GM18498 (cell line): ENCODE data around the gene HECTD1.
"Not testable (repeated sequence)": the region's sequence is repeated elsewhere in the genome, so short reads cannot be mapped to it uniquely, and the experiment has no call there.

Experiments used
- ATAC-seq: cut with Tn5 transposase; IDR thresholded peaks from one replicate; pipeline ENCODE4 v1.9.1; 2021; ENCODE audit warnings: mild to moderate bottlenecking, moderate library complexity; ENCODE audit not compliant: unreplicated experiment

HECTD1 gene

DNA sequence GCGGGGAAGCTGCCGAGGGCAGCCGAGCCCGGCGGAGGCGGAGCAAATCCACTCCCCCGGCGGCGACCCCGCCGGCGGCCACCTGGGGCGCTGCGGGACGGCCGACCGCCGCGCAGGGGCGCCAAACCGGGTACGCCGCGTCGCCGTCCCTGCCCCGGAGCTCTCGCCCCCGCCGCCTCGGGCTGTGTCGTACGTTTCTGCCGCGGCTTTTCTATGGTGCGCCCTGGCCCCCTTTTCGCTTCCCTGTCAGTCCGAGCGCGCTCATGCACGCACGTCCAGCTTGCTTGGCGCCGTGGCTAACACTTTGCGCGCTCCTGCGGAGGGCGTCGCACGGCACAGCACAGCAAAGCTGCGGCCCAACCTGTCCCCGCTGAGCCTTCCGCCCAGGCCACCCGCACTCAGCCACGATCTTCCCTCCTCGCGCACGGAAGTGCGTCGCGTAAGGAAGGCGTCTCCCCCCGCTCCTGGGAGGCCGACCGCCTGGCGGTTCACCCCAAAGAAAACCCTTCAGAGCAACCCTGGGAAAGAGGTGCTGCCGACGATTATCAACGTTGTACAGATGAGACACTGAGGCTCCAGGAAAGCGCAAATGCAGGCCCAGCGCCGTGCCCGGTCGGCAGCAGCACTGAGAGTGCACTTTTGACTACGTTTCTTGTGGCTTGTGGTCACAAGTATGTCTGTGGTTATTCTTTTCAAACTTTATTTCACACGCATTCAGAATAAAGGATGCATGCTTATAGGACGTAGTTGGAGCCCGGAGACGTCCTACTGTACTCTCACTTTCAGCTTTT, at the start of gene HECTD1:
HECTD1 (minus strand) TSS at position 39 of the 791 bp plus-strand sequence. CDS start 1,857 bp downstream, outside the sequence.
- ATAC-seq: peak; percentile 71

DNA sequence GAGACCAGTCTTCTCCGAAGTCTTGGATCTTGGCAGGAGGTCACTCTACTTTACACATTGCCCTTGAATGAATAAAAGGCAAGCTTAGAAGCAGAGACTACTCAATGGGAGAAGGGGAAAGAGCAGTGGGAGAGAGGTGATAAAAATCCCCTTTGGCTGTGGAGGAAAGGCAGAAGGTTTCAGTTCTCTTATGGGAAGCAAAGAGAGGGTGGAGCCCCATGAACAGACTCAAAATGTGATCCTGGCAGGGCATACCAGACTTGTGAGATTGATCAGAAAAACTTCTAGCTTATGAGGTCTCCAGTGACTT, 49.6 kb upstream of the HECTD1 start:
- no peak for ATAC-seq

DNA sequence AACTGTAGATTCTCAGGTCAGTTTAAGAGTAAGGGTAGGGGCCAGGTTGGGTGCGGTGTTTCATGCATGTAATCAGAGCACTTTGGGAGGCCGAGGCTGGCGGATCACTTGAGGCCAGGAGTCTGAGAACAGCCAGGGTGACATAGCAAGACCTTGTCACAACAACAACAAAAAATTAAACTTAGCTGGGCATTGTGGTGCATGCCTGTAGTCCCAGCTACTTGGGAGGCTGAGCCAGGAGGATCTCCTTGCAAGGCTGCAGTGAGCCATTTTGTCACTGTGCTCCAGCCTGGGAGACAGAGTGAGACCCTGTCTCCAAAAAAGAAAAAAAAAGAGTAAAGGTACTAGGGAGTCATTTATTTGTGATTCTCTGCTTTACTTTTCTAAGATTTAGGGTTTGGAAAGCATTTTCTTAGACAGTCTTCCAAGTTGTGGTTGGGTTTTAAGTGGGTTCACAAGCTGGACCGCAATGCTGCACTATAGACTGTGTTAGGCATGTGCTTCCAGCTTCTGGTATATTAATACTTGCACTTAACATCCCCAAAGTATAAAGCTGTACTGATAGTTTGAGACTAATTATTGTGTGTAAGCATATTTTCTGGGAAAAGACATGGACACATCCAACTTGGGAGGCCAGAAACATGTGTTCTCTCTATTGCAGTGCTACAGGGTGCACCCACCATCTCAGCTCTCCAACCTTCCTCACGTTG, 49.1 kb upstream of the HECTD1 start:
- ATAC-seq: no peak

DNA sequence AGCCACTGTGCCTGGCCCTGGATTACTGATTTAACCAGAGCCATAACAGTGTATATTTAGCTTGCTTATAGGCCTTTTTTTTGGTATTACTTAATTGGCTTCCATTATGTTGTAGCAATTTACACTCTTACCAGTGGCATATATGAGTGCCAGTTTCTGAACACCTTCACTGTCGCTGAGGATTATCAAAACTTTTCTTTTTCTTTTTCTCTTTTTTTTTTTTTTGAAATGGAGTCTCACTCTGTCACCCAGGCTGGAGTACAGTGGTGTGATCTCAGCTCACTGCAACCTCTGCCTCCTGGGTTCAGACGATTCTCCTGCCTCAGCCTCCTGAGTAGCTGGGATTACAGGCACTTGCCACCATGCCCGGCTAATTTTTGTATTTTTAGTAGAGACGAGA, 48.3 kb upstream of the HECTD1 start:
- not testable (repeated sequence) for ATAC-seq

DNA sequence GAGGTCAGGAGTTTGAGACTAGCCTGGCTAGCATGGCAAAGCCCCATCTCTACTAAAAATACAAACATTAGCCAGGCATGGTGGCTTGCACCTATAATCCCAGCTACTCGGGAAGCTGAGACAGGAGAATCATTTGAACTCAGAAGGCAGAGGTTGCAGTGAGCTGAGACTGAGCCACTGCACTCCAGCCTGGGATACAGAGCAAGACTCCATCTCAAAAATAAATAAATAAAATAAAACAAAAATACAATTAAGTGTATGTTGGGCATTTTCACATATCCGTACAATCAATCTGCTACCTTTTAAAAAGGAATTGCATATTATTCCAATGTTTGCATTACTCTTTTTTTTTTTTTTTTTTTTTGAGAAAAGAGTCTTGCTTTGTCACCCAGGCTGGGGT, 47.7 kb upstream of the HECTD1 start:
- ATAC-seq: no peak

DNA sequence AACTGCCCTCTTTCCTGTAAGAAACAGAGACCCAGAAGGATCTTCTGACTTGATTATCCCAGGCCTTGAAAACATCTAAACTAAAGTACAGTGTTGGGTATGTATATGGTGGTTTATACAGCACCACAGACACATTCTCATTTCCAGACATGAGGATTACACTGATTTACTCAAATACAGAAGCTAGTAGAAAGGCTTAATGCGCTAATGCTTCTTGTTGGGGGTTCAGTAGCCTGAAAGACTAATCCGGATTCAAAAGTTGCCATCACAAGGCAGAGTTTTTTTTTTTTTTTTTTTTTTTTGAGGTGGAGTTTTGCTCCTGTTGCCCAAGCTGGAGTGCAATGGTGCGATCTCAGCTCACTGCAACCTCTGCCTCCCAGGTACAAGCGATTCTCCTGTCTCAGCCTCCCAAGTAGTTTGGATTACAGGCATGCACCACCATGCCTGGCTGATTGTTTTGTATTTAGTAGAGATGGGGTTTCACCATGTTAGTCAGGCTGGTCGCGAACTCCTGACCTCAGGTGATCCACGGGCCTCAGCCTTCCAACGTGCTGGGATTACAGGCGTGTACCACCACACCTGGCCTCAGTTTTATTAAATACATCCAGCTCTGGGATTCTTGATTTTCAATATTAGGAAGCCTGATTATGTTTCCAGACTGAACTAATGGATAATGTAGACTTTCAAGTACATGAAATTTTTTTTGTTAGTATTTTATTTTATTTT, 46.3 kb upstream of the HECTD1 start:
- no peak for ATAC-seq

DNA sequence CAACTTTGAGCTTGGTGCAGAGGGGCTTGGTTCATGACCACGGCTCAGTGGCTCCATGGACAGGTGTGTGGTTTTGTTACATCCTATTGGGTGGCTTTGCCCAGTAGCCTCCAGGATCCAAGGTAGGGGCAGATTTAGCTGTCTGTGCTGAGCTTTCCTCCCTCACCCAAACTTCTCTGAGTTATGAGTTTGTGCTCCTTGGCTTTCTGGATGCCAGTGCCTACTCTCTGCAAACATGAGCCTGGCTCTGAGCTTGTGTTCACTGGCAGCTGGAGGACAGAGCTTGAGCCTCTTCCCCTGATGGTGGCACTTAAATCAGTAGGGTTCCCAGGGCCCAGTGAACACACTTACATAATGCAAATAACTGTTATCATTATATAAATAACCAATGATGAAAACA, 45.3 kb upstream of the HECTD1 start:
- ATAC-seq: no peak

GRCh38 chr14:31251028-31251958, 43.7 kb upstream of the HECTD1 start:
- no peak for ATAC-seq

- ATAC-seq: no peak
Observed at GRCh38 chr14:31244626-31245025, 37.0 kb upstream of the HECTD1 start.

DNA sequence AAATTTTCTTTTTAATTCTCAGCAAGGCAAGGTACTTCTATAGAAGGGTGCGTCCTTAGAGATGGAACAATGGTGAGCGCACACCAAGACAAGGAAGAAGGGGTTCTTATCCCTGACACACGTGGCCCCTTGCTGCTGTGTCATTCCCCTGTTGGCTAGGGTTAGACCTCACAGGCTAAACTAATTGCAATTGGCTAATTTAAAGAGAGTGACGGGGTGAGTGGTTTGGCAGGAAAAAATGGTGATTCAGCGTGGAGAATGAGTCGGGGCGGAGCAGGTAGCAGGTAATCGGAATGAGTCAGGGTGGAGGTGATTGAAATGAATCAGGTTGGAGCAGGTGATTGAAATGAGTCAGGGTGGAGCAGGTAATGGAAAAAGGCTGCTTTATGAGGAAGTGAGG, 36.3 kb upstream of the HECTD1 start:
- ATAC-seq: no peak

DNA sequence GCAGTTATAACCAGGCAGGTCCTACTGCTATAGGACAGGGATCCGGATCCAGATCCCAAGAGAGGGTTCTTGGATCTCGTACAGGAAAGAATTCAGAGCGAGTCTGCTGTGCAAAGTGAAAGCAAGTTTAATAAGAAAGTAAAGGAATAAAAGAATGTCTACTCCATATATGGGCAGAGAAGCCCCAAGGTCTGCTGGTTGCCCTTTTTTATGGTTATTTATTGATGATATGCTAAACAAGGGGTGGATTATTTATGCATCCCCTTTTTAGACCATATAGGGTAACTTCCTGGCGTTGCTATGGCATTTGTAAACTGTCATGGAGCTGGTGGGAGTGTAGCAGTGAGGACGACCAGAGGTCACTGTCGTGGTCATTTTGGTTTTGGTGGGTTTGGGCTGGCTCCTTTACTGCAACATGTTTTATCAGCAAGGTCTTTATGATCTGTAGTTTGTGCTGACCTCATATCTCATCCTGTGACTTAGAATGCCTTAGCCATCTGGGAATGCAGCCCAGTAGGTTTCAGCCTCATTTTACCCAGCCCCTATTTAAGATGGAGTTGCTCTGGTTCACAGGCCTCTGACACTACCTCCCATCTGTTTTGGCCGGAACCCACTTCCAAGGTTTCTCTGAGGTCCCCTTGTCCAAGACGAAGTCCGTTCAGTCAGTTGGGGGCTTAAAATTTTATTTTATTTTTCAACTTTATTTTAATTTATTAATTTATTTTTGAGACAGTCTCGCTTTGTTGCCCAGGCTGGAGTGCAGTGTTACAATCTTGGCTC, 34.8 kb upstream of the HECTD1 start:
- ATAC-seq: not testable (repeated sequence)

GRCh38 chr14:31241450-31242114, 34.0 kb upstream of the HECTD1 start:
- no peak for ATAC-seq

- ATAC-seq: no peak
Observed at GRCh38 chr14:31239741-31240140, 32.1 kb upstream of the HECTD1 start.

- no peak for ATAC-seq
Observed at GRCh38 chr14:31235462-31235861, 27.9 kb upstream of the HECTD1 start.

DNA sequence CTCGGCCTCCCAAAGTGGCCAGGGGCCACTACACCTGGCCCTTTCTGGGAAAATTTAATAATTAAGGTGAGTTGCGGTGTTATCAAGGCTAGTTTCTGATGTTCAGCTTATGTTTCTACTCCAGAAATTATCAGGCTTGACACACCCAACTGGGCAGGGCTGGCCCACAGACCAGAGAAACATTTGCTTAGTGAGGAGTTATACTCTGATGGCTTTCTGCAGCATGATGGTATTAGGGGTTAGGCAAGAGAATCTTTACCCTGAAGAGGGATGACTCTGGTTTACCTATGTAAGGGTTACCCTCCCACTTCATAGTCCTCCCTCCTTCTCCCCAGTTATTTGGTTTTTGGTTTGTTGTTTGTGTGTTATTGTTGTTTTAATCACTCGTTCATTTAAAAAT, 24.5 kb upstream of the HECTD1 start:
- no peak for ATAC-seq

GRCh38 chr14:31231272-31231671, 23.7 kb upstream of the HECTD1 start:
- ATAC-seq: not testable (repeated sequence)

- ATAC-seq: no peak
Observed at GRCh38 chr14:31230573-31230958, 23.0 kb upstream of the HECTD1 start.

GRCh38 chr14:31229638-31230572, 22.3 kb upstream of the HECTD1 start:
- no peak for ATAC-seq
